Neuron (in vitro differentiated cells): ENCODE measurements around the gene INO80D.
A peak's percentile ranks its signal among the peaks of the same experiment; 100 is the strongest.
"Not testable (repeated sequence)": the region's sequence is repeated elsewhere in the genome, so short reads cannot be mapped to it uniquely, and the experiment has no call there.

Experiments used
- H2AFZ ChIP-seq: one replicate; pipeline ENCODE4 v1.6.1; 2013; ENCODE audit warnings: low read depth, mild to moderate bottlenecking, inconsistent platforms, low read length, moderate library complexity
- H3K27me3 ChIP-seq: one replicate; pipeline ENCODE4 v1.6.1; 2013; ENCODE audit warnings: low read length; ENCODE audit not compliant: insufficient read depth
- H3K36me3 ChIP-seq: one replicate; pipeline ENCODE4 v1.6.1; 2013; ENCODE audit warnings: low read length; ENCODE audit not compliant: insufficient read depth
- H3K4me1 ChIP-seq: one replicate; pipeline ENCODE4 v1.6.1; 2013; ENCODE audit warnings: low read length; ENCODE audit not compliant: insufficient read depth
- H3K4me3 ChIP-seq: 2 replicates; pipeline ENCODE4 v1.5.1; 2013; ENCODE audit warnings: mild to moderate bottlenecking, low read length, moderate library complexity
- H3K9me3 ChIP-seq: one replicate; pipeline ENCODE4 v1.6.1; 2013; ENCODE audit warnings: low read length

Gene INO80D

GRCh38 chr2:206085742-206086445 lies at the start of gene INO80D:
Gene INO80D (minus strand): TSS chr2:206086174. CDS start chr2:206063016, 23,158 bp downstream.
- Histone ChIP-seq H2AFZ (peak within 1 kb of the TSS; percentile 29), H3K27me3 (no peaks in the 10 kb centered on the region), H3K4me3 (peak within 1 kb of the TSS; percentile 90), H3K4me1 (peaks cover 25% of the 10 kb centered on the region), H3K9me3 (no peaks in the 10 kb centered on the region), H3K36me3 (peaks cover 7% of the 10 kb centered on the region)

DNA sequence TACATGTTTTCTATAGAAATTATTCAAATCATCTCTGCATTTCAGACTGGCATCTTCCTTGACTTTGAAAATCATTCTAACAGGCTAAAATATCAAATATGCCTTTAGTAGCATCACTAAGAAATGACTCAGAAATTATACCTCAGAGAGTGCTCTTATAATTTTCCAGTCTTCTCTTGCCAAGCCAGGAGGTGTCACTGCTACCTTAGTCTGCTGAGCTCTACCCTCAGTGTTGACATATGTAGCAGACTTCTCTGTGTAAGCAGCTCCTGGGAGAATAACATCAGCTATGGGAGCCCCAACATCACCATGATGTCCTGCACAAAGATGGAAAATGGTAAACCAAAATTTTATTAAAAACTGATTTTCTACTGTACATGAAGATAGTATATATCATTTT lies 41.7 kb upstream of the INO80D start:
- H3K27me3 ChIP-seq, result no peaks in the 10 kb centered on the region
- H2AFZ ChIP-seq, result no peak overlapping the region
- no peak overlapping the region for H3K4me3 ChIP-seq
- H3K9me3 ChIP-seq, result no peaks in the 10 kb centered on the region
- no peaks in the 10 kb centered on the region for H3K4me1 ChIP-seq
- peaks cover 76% of the 10 kb centered on the region for H3K36me3 ChIP-seq

- no peak overlapping the region for H2AFZ ChIP-seq
- H3K27me3 ChIP-seq, result no peaks in the 10 kb centered on the region
- H3K36me3 ChIP-seq, result peaks cover 74% of the 10 kb centered on the region
- no peaks in the 10 kb centered on the region for H3K9me3 ChIP-seq
- no peaks in the 10 kb centered on the region for H3K4me1 ChIP-seq
- no peak overlapping the region for H3K4me3 ChIP-seq
Observed at GRCh38 chr2:206125901-206126300, 39.9 kb upstream of the INO80D start.

GRCh38 chr2:206122569-206122968 lies 36.6 kb upstream of the INO80D start:
- not testable (repeated sequence) for H3K27me3 ChIP-seq, H2AFZ ChIP-seq
- peaks cover 75% of the 10 kb centered on the region for H3K36me3 ChIP-seq

DNA sequence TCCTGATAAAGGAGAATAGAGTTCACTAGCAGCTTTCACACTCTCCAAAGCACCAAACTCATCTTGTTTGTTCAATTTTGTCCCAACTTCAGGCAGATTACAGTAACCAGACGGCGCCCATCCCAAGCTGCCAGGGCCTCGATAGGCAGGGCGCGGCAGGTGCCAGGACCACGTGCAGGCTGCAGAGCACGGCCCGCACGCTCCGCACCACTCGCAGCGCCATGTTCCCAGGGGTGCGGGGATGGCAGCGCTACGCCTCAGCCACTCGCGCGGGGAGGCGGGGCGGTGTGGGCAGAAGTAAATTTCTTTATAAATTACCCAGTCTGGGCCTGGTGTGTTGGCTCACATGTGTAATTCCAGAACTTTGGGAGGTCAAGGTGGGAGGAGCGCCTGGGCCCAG lies 30.3 kb upstream of the INO80D start:
- no peaks in the 10 kb centered on the region for H3K27me3 ChIP-seq
- no peaks in the 10 kb centered on the region for H3K4me1 ChIP-seq
- no peaks in the 10 kb centered on the region for H3K9me3 ChIP-seq
- no peak overlapping the region for H3K4me3 ChIP-seq
- H3K36me3 ChIP-seq, result peaks cover 25% of the 10 kb centered on the region
- H2AFZ ChIP-seq, result no peak overlapping the region

More at GRCh38 chr2:206122569-206122968, 36.6 kb upstream of the INO80D start:
- H3K9me3 ChIP-seq, H3K4me3 ChIP-seq, H3K4me1 ChIP-seq: not testable (repeated sequence)

GRCh38 chr2:206115026-206115578 lies 29.1 kb upstream of the INO80D start:
- no peak overlapping the region for H3K4me3 ChIP-seq
- no peaks in the 10 kb centered on the region for H3K27me3 ChIP-seq
- no peaks in the 10 kb centered on the region for H3K9me3 ChIP-seq
- peaks cover 15% of the 10 kb centered on the region for H3K36me3 ChIP-seq
- no peak overlapping the region for H2AFZ ChIP-seq
- H3K4me1 ChIP-seq, result no peaks in the 10 kb centered on the region

- Histone ChIP-seq H3K27me3 (no peaks in the 10 kb centered on the region), H3K4me1 (no peaks in the 10 kb centered on the region), H2AFZ (no peak overlapping the region), H3K4me3 (no peak overlapping the region), H3K9me3 (no peaks in the 10 kb centered on the region), H3K36me3 (peaks cover 6% of the 10 kb centered on the region)
Observed at GRCh38 chr2:206112846-206113547, 27.0 kb upstream of the INO80D start.

GRCh38 chr2:206112108-206112507 lies 26.1 kb upstream of the INO80D start:
- no peaks in the 10 kb centered on the region for H3K4me1 ChIP-seq
- H3K9me3 ChIP-seq, result no peaks in the 10 kb centered on the region
- no peaks in the 10 kb centered on the region for H3K36me3 ChIP-seq
- no peak overlapping the region for H2AFZ ChIP-seq
- H3K27me3 ChIP-seq, result no peaks in the 10 kb centered on the region
- H3K4me3 ChIP-seq, result no peak overlapping the region

- Histone ChIP-seq H3K4me3 (no peak overlapping the region), H3K9me3 (no peaks in the 10 kb centered on the region), H2AFZ (no peak overlapping the region), H3K36me3 (no peaks in the 10 kb centered on the region), H3K27me3 (no peaks in the 10 kb centered on the region), H3K4me1 (no peaks in the 10 kb centered on the region)
Observed at GRCh38 chr2:206108713-206109112, 22.7 kb upstream of the INO80D start.

GRCh38 chr2:206105541-206105940 lies 19.6 kb upstream of the INO80D start:
- Histone ChIP-seq H3K27me3 (no peaks in the 10 kb centered on the region), H3K4me3 (no peak overlapping the region), H3K4me1 (no peaks in the 10 kb centered on the region), H3K36me3 (no peaks in the 10 kb centered on the region), H2AFZ (no peak overlapping the region), H3K9me3 (no peaks in the 10 kb centered on the region)

DNA sequence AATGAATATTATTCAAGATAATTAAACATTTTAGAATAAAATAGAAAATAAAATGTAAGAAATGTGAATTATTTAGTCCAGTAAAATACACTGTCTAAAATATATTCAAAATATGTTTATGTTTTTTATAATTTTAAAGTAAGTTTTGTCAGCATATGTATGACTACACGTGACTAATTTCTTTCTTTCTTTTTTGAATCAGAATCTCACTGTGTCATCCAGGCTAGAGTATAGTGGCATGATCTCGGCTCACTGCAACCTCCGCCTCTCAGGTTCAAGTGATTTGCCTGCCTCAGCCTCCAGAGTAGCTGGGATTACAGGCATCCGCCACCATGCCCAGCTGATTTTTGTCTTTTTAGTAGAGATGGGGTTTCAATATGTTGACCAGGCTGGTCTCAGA lies 19.1 kb upstream of the INO80D start:
- Histone ChIP-seq H2AFZ (no peak overlapping the region), H3K4me3 (no peak overlapping the region), H3K9me3 (no peaks in the 10 kb centered on the region), H3K27me3 (no peaks in the 10 kb centered on the region), H3K4me1 (no peaks in the 10 kb centered on the region), H3K36me3 (no peaks in the 10 kb centered on the region)

DNA sequence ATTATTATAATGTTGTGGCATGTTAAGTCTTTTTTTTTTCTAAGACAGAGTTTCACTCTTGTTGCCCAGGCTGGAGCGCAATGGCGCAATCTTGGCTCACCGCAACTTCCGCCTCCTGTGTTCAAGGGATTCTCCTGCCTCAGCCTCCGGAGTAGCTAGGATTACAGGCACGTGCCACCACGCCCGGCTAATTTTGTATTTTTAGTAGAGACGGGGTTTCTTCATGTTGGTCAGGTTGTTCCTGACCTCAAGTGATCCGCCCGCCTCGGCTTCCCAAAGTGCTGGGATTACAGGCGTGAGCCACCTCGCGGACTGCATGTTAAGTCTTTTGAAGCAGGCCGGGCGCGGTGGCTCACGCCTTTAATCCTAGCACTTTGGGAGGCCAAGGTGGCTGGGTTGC lies 12.9 kb upstream of the INO80D start:
- H3K9me3 ChIP-seq, H3K4me3 ChIP-seq, H3K27me3 ChIP-seq, H3K4me1 ChIP-seq, H3K36me3 ChIP-seq, H2AFZ ChIP-seq: not testable (repeated sequence)

DNA sequence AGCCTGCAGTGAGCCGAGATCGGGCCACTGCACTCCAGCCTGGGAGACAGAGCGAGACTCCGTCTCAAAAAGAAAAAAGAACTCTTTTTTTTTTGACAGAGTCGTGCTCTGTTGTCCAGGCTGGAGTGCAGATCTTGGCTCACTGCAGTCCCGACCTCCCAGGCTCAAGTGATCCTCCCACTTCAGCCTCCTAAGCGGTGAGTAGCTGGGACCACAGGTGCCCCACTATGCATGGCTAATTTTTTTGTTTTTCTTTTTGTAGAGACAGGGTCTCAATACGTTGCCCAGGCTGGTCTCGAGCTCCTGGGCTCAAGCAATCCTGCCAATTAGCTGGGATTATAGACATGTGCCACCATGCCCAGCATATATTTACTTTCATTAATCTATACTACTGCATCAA lies 12.5 kb upstream of the INO80D start:
- no peak overlapping the region for H2AFZ ChIP-seq
- no peaks in the 10 kb centered on the region for H3K4me1 ChIP-seq
- H3K9me3 ChIP-seq, result no peaks in the 10 kb centered on the region
- no peaks in the 10 kb centered on the region for H3K27me3 ChIP-seq
- no peaks in the 10 kb centered on the region for H3K36me3 ChIP-seq
- H3K4me3 ChIP-seq, result no peak overlapping the region
